Measurements from ENCODE around the gene DNAJA2. TPM values are rescaled to one million over a fixed set of nuclear protein-coding genes. Genes with fewer than 3 reads are reported as not detected.

DNAJA2 gene
- total and polyA plus RNA-seq, 2 donors (not counting 3 experiments of a cell fraction or from before 2014, with no cell fraction given), result 6.4 to 61.4 TPM

DNA sequence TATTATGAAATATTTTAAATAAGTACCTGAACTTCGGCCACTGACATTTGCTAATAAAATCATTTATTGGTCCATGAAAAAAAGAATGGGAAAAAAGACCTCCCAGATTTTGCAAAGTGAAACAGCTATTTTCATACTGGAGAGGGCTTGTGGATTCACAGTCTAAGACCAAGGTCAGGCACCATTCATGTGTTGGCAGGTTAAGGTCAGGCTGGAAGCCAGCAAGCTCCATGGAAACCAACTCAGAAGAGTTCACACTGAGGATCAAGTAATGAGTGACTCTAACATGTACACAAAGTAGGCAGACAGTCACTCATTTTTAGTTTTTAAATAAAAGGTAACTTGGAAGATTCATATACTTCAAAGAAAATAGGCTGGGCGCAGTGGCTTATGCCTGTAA, 3.4 kb downstream of the DNAJA2 start:
- no TSS peak for BruUV-seq (replicated peaks)
- POLR2A ChIA-PET, result no interaction called here

More for the DNA sequence above, 3.4 kb downstream of the DNAJA2 start:
- CTCF ChIA-PET, result interaction anchor here (0.6 kb wide), 1 partner anchor 1588 kb away, joined by 3 read pairs; no protein-coding TSS in a partner anchor
- no peak for DNase-seq (ENCODE audit: low read depth, low spot score)
- no peak for FAIRE-seq
- peaks cover 48% of the 10 kb centered on the region for H3K79me2 ChIP-seq (ENCODE audit: control insufficient read depth, insufficient read depth, low read length)
- no peaks in the 10 kb centered on the region for H3K9me1 ChIP-seq (replicated peaks; ENCODE audit: control insufficient read depth, extremely low read depth, insufficient read depth, low read length)
- no peak overlapping the region for H3K27ac ChIP-seq (ENCODE audit: insufficient read depth, low read depth, low read length)
- no peaks in the 10 kb centered on the region for H3K9me3 ChIP-seq (replicated peaks; ENCODE audit: control insufficient read depth, insufficient read depth, low read length)
- TF ChIP-seq POLR2AphosphoS5 (IDR thresholded peaks at IDR 0.05; ENCODE audit: insufficient read depth, low read depth, low read length) (no peak), GATA2 (IDR thresholded peaks at IDR 0.05; ENCODE audit: insufficient read depth, insufficient read length, low read depth, low read length) (no peak), POLR2A (IDR thresholded peaks at IDR 0.05; ENCODE audit: low read depth, low read length) (no peak), FOS (IDR thresholded peaks at IDR 0.05; ENCODE audit: borderline replicate concordance, insufficient read depth, low read length) (no peak), MAX (IDR thresholded peaks at IDR 0.05; ENCODE audit: insufficient read depth, insufficient read length) (no peak), EZH2 (IDR thresholded peaks at IDR 0.05; ENCODE audit: borderline replicate concordance, low read depth, low read length, severe bottlenecking) (no peak), JUN (IDR thresholded peaks at IDR 0.05; ENCODE audit: borderline replicate concordance, insufficient read depth, insufficient read length, low read depth) (no peak), MYC (IDR thresholded peaks at IDR 0.05; ENCODE audit: low read depth, low read length) (no peak)
- TF ChIP-seq, protein P1, sequence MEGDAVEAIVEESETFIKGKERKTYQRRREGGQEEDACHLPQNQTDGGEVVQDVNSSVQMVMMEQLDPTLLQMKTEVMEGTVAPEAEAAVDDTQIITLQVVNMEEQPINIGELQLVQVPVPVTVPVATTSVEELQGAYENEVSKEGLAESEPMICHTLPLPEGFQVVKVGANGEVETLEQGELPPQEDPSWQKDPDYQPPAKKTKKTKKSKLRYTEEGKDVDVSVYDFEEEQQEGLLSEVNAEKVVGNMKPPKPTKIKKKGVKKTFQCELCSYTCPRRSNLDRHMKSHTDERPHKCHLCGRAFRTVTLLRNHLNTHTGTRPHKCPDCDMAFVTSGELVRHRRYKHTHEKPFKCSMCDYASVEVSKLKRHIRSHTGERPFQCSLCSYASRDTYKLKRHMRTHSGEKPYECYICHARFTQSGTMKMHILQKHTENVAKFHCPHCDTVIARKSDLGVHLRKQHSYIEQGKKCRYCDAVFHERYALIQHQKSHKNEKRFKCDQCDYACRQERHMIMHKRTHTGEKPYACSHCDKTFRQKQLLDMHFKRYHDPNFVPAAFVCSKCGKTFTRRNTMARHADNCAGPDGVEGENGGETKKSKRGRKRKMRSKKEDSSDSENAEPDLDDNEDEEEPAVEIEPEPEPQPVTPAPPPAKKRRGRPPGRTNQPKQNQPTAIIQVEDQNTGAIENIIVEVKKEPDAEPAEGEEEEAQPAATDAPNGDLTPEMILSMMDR (IDR thresholded peaks at IDR 0.05; ENCODE audit: extremely low read depth in 1 of 2, insufficient read depth in 1 of 2, low read depth in 1 of 2, low read length in 2 of 2), result no peak
- H2AFZ ChIP-seq (ENCODE audit: low read depth, low read length), result no peak overlapping the region
- H3K4me3 ChIP-seq (replicated peaks in 1 of 3; ENCODE audit: insufficient read depth in 1 of 3, low read depth in 1 of 3, low read length in 3 of 3), result no peak overlapping the region
- no peak overlapping the region for H3K9ac ChIP-seq (replicated peaks; ENCODE audit: extremely low read depth, insufficient read depth, low read length)
- peaks cover 5% of the 10 kb centered on the region for H4K20me1 ChIP-seq (replicated peaks; ENCODE audit: control insufficient read depth, extremely low read depth, insufficient read depth, low read length)
- H3K4me2 ChIP-seq (ENCODE audit: insufficient read depth, low read length), result no peak overlapping the region
- H3K27me3 ChIP-seq (ENCODE audit: control insufficient read depth in 2 of 2, insufficient read depth in 2 of 2, low read length in 2 of 2), result no peaks in the 10 kb centered on the region
- peaks cover 13 to 24% of the 10 kb centered on the region in 2 experiments for H3K36me3 ChIP-seq (ENCODE audit: control insufficient read depth in 2 of 2, extremely low read depth in 1 of 2, insufficient read depth in 2 of 2, low read length in 2 of 2)
- intact Hi-C loops (cut with micrococcal nuclease) (loop anchor here (1.0 to 10.0 kb wide), 3 partner anchors 64 to 1395 kb away; no protein-coding TSS in a partner anchor), dilution Hi-C loops (cut with MboI; ENCODE audit: extremely low pct_ligation_motif_present, low sequenced_read_pairs) (no loop called here)
- peaks cover 19% of the 10 kb centered on the region for H3K4me1 ChIP-seq (ENCODE audit: control insufficient read depth, extremely low read depth, insufficient read depth, low read length)
